Gastroesophageal sphincter (tissue), 4 donors: ENCODE measurements around the gene ECEL1. TPM values are rescaled to one million over a fixed set of nuclear protein-coding genes. Genes with fewer than 3 reads are reported as not detected.

Source experiments
- ATAC-seq: fragments of 150-250 bp; one replicate; pipeline ENCODE4 v1.9.1; 2016; ENCODE audit warnings: mild to moderate bottlenecking, moderate library complexity
- H3K27ac ChIP-seq, 4 donors: fragments of 200-600 bp; sonication (generic) in 3 of 4; 1 replicate in 3 of 4; 2 replicates in 1 of 4; pipeline ENCODE4 v1.5.1; 2016 to 2019
- H3K27me3 ChIP-seq: fragments of 200-600 bp; sonication (generic); one replicate; pipeline ENCODE4 v1.5.1; 2019
- H3K36me3 ChIP-seq, 2 donors: fragments of 200-600 bp; sonication (generic); one replicate each; pipeline ENCODE4 v1.5.1; 2019; ENCODE audit warnings: control low read depth in 1 of 2
- H3K4me1 ChIP-seq, 3 donors: fragments of 200-600 bp; sonication (generic); 1 replicate in 2 of 3; 2 replicates in 1 of 3; pipeline ENCODE4 v1.5.1; 2016 to 2019; ENCODE audit warnings: control low read depth in 2 of 3
- H3K4me3 ChIP-seq, 2 donors: fragments of 200-600 bp; sonication (generic); one replicate each; pipeline ENCODE4 v1.5.1; 2019; ENCODE audit warnings: mild to moderate bottlenecking in 1 of 2, moderate library complexity in 1 of 2
- H3K9me3 ChIP-seq, 3 donors: fragments of 200-600 bp; sonication (generic); one replicate each; pipeline ENCODE4 v1.5.1; 2017 to 2019; ENCODE audit warnings: control low read depth in 2 of 3
- EP300 ChIP-seq: sonication (generic); formaldehyde crosslinking; IDR thresholded peaks from one replicate; pipeline ENCODE4 v1.6.1; 2017; ENCODE audit warnings: antibody characterized with exemption, mild to moderate bottlenecking
- POLR2A ChIP-seq, 2 donors: fragments of 450-650 bp; IDR thresholded peaks; one replicate each; pipeline ENCODE4 v1.6.1; 2017; ENCODE audit warnings: antibody characterized with exemption in 2 of 2, mild to moderate bottlenecking in 2 of 2, moderate library complexity in 1 of 2
- POLR2AphosphoS5 ChIP-seq: sonication (generic); formaldehyde crosslinking; IDR thresholded peaks from one replicate; pipeline ENCODE4 v1.6.1; 2017; ENCODE audit warnings: antibody characterized with exemption
- WGBS, 2 donors: methylation state at CpG; one replicate each; pipeline ENCODE4 v1.1.5; 2018; ENCODE audit warnings: low coverage in 1 of 2; 5-methylcytosine and 5-hydroxymethylcytosine counted together
- total RNA-seq, 4 donors: library from RNA; depleted of rRNA; stranded (reverse); fragments of >200 nt; gene quantifications; one replicate each; pipeline ENCODE4 v1.1.0, GENCODE V29; 2016
- TF ChIP-seq, protein P1 (sequence below), 4 experiments: fragments of 200-600 bp in 2 of 4; fragments of 450-650 bp in 2 of 4; sonication (generic) in 1 of 4; IDR thresholded peaks; one replicate each; pipeline ENCODE4 v1.5.1; 2017 to 2019; ENCODE audit warnings: antibody characterized with exemption in 4 of 4, mild to moderate bottlenecking in 2 of 4, moderate library complexity in 2 of 4

The ECEL1 gene
- total RNA-seq, 4 donors from 2014 or later: 1.1 to 1.4 TPM; not detected in 2

- H3K4me3 ChIP-seq: no peak overlapping the region
- no peak overlapping the region for H3K27ac ChIP-seq
- no peaks in the 10 kb centered on the region for H3K9me3 ChIP-seq
- peaks cover 55% of the 10 kb centered on the region for H3K27me3 ChIP-seq
- peaks cover 0 to 24% (median 15%) of the 10 kb centered on the region in 3 donors for H3K4me1 ChIP-seq
- TF ChIP-seq, protein P1, sequence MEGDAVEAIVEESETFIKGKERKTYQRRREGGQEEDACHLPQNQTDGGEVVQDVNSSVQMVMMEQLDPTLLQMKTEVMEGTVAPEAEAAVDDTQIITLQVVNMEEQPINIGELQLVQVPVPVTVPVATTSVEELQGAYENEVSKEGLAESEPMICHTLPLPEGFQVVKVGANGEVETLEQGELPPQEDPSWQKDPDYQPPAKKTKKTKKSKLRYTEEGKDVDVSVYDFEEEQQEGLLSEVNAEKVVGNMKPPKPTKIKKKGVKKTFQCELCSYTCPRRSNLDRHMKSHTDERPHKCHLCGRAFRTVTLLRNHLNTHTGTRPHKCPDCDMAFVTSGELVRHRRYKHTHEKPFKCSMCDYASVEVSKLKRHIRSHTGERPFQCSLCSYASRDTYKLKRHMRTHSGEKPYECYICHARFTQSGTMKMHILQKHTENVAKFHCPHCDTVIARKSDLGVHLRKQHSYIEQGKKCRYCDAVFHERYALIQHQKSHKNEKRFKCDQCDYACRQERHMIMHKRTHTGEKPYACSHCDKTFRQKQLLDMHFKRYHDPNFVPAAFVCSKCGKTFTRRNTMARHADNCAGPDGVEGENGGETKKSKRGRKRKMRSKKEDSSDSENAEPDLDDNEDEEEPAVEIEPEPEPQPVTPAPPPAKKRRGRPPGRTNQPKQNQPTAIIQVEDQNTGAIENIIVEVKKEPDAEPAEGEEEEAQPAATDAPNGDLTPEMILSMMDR (IDR thresholded peaks at IDR 0.05): no peak
- TF ChIP-seq EP300 (no peak), POLR2AphosphoS5 (no peak)
- H3K36me3 ChIP-seq: no peaks in the 10 kb centered on the region
- ATAC-seq: no peak
- WGBS, 2 donors: 53 to 74% methylated on average over 3 of the region's 6 CpGs
These were observed 31.2 kb upstream of the ECEL1 start for GRCh38 chr2:232518844-232519243.

- no peak for ATAC-seq
- Histone ChIP-seq H3K9me3 (no peaks in the 10 kb centered on the region), H3K4me3 (no peak overlapping the region), H3K4me1 (peaks cover 0 to under 1% (median 0%) of the 10 kb centered on the region in 3 donors), H3K27ac (no peak overlapping the region), H3K27me3 (peaks cover 46% of the 10 kb centered on the region), H3K36me3 (no peaks in the 10 kb centered on the region)
- TF ChIP-seq POLR2A (IDR thresholded peaks at IDR 0.05) (no peak), POLR2AphosphoS5 (no peak), EP300 (no peak)
- TF ChIP-seq, protein P1 (IDR thresholded peaks at IDR 0.05): no peak
- 93 to 100% methylated on average over 1 to 3 of the region's 3 CpGs for WGBS, 2 donors
These were observed 28.9 kb upstream of the ECEL1 start for GRCh38 chr2:232516551-232516950.

DNA sequence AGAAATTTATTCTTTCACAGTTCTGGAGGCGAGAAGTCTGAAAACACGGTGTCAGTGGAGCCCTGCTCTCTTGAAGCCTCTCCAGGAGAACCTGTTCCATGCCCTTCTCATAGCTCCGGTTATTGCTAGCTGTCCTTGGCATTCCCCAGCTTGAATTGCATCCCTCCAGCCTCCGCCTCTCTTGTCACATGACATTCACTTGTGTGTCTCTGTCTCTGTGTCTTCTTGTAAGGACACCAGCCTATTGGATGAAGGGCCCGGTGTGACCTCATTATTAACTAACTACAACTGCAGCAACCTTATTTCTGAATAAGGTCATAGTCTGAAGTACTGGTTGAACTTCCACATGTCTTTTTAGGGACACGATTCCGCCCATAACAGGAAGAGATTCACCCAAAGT is 28.0 kb upstream of the ECEL1 start:
- no peak for ATAC-seq
- no peak for TF ChIP-seq POLR2A (IDR thresholded peaks at IDR 0.05)
- TF ChIP-seq, protein P1 (IDR thresholded peaks at IDR 0.05): no peak
- no peak for TF ChIP-seq POLR2AphosphoS5
- no peak for TF ChIP-seq EP300
- no peaks in the 10 kb centered on the region for H3K4me1 ChIP-seq
- peaks cover 42% of the 10 kb centered on the region for H3K27me3 ChIP-seq
- H3K36me3 ChIP-seq: no peaks in the 10 kb centered on the region
- no peaks in the 10 kb centered on the region for H3K9me3 ChIP-seq
- no peak overlapping the region for H3K4me3 ChIP-seq
- WGBS, 2 donors: 94 to 96% methylated on average over 3 to 6 of the region's 7 CpGs
- H3K27ac ChIP-seq: no peak overlapping the region

- Histone ChIP-seq H3K27me3 (peaks cover 19% of the 10 kb centered on the region), H3K4me3 (no peak overlapping the region), H3K9me3 (no peaks in the 10 kb centered on the region), H3K27ac (no peak overlapping the region), H3K36me3 (no peaks in the 10 kb centered on the region), H3K4me1 (no peaks in the 10 kb centered on the region)
- no peak for ATAC-seq
- 68 to 81% methylated on average over 3 to 4 of the region's 5 CpGs for WGBS, 2 donors
- TF ChIP-seq EP300 (no peak), POLR2AphosphoS5 (no peak), POLR2A (IDR thresholded peaks at IDR 0.05) (no peak)
- TF ChIP-seq, protein P1 (IDR thresholded peaks at IDR 0.05): no peak
These were observed 25.7 kb upstream of the ECEL1 start for GRCh38 chr2:232513353-232513752.

DNA sequence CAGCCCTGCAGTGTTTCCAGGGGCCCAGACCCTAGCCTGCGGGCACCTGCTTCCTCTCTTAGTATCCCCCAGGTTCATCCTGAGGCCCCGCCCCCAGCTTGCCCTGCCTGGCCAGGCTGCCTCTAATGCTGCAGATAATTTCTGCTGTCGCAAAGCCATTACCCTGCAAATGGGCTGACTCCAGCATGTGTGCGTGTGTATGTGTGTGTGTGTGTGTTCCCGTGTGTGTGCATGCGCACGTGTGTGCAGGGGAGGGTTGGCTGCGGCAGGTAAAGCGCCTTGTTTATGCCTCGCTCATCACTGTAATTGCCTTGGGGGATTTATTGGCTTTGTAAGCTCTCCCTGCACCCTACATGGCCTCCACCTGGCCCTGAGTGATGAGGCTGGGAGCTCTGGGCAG is 25.0 kb upstream of the ECEL1 start:
- Histone ChIP-seq H3K4me1 (no peaks in the 10 kb centered on the region), H3K4me3 (no peak overlapping the region), H3K27me3 (peaks cover 19% of the 10 kb centered on the region), H3K36me3 (no peaks in the 10 kb centered on the region), H3K27ac (no peak overlapping the region), H3K9me3 (no peaks in the 10 kb centered on the region)
- TF ChIP-seq POLR2A (IDR thresholded peaks at IDR 0.05) (no peak), POLR2AphosphoS5 (no peak), EP300 (no peak)
- TF ChIP-seq, protein P1 (IDR thresholded peaks at IDR 0.05): no peak
- ATAC-seq: no peak
- WGBS, 2 donors: 90% methylated on average over 2 of the region's 10 CpGs; no CpG with 5 or more reads in 1 of the 2 donors
